ENCODE measurements around the gene CTTNBP2NL.

The CTTNBP2NL gene

GRCh38 chr1:112509005-112509659, 113.1 kb downstream of the CTTNBP2NL start:
- peak in 1 of 2 donors; percentile 5 for DNase-seq

GRCh38 chr1:112509660-112510178, 113.7 kb downstream of the CTTNBP2NL start:
- no peak for DNase-seq

GRCh38 chr1:112510340-112510739, 114.3 kb downstream of the CTTNBP2NL start:
- no peak for DNase-seq

Measured in CD4-positive, alpha-beta T cell treated with Interleukin-1 beta for 1 hour (primary cell).